ENCODE results near the gene C10orf53. TPM values are rescaled to one million over a fixed set of nuclear protein-coding genes. Genes with fewer than 3 reads are reported as not detected.

The C10orf53 gene
- polyA plus RNA-seq, 3 donors, result not detected

- Mint-ChIP-seq H3K27ac (no peak overlapping the region), H3K36me3 (no peaks in the 10 kb centered on the region), H3K4me3 (no peak overlapping the region), H3K4me1 (no peaks in the 10 kb centered on the region), H3K27me3 (ENCODE audit: low read depth in 3 of 3) (peaks cover 17 to 20% (median 18%) of the 10 kb centered on the region in 3 donors), H3K9me3 (peaks cover 0 to 5% (median 0%) of the 10 kb centered on the region in 7 donors)
- Histone ChIP-seq H3K9me3 (replicated peaks in 1 of 2; ENCODE audit: control insufficient read depth in 1 of 2, insufficient read depth in 1 of 2, low read length in 2 of 2) (no peaks in the 10 kb centered on the region), H2AFZ (ENCODE audit: insufficient read depth, low read depth, low read length, poor library complexity, severe bottlenecking) (no peak overlapping the region), H3K9ac (ENCODE audit: insufficient read depth, low read length, poor library complexity, severe bottlenecking) (no peak overlapping the region), H3K4me3 (replicated peaks in 1 of 3; ENCODE audit: low read depth in 2 of 3, low read length in 3 of 3) (no peak overlapping the region), H3K36me3 (replicated peaks in 1 of 2; ENCODE audit: control insufficient read depth in 1 of 2, insufficient read depth in 2 of 2, low read length in 2 of 2) (no peaks in the 10 kb centered on the region), H4K20me1 (ENCODE audit: insufficient read depth, low read length) (no peaks in the 10 kb centered on the region), H3K27me3 (ENCODE audit: control insufficient read depth in 2 of 2, insufficient read depth in 2 of 2, low read length in 2 of 2) (peaks cover 0 to 22% of the 10 kb centered on the region in 2 donors), H3K4me1 (ENCODE audit: control insufficient read depth in 1 of 2, insufficient read depth in 2 of 2, low read length in 2 of 2) (no peaks in the 10 kb centered on the region), H3K4me2 (replicated peaks; ENCODE audit: extremely low read depth, low read length, poor library complexity, severe bottlenecking) (no peak overlapping the region), H3K79me2 (ENCODE audit: insufficient read depth, low read length) (no peaks in the 10 kb centered on the region), H3K27ac (ENCODE audit: low read depth in 1 of 2, low read length in 2 of 2) (no peak overlapping the region)
- WGBS (ENCODE audit: insufficient coverage), result 63% methylated on average over 10 of the region's 12 CpGs
- intact Hi-C loops (cut with micrococcal nuclease), result no loop called here
- no peak for TF ChIP-seq CTCF (IDR thresholded peaks at IDR 0.05)
- DNase-seq, result no peak
Measured at GRCh38 chr10:49632406-49633317, 46.8 kb upstream of the C10orf53 start.

GRCh38 chr10:49633327-49634068, 46.0 kb upstream of the C10orf53 start:
- WGBS (ENCODE audit: insufficient coverage), result 65% methylated on average over 13 of the region's 13 CpGs

More at GRCh38 chr10:49633327-49634068, 46.0 kb upstream of the C10orf53 start:
- Histone ChIP-seq H2AFZ (ENCODE audit: insufficient read depth, low read depth, low read length, poor library complexity, severe bottlenecking) (no peak overlapping the region), H3K4me2 (replicated peaks; ENCODE audit: extremely low read depth, low read length, poor library complexity, severe bottlenecking) (no peak overlapping the region), H3K79me2 (ENCODE audit: insufficient read depth, low read length) (no peaks in the 10 kb centered on the region), H3K27me3 (ENCODE audit: control insufficient read depth in 2 of 2, insufficient read depth in 2 of 2, low read length in 2 of 2) (peaks cover 0 to 25% of the 10 kb centered on the region in 2 donors), H4K20me1 (ENCODE audit: insufficient read depth, low read length) (no peaks in the 10 kb centered on the region), H3K4me3 (replicated peaks in 1 of 3; ENCODE audit: low read depth in 2 of 3, low read length in 3 of 3) (no peak overlapping the region), H3K36me3 (replicated peaks in 1 of 2; ENCODE audit: control insufficient read depth in 1 of 2, insufficient read depth in 2 of 2, low read length in 2 of 2) (no peaks in the 10 kb centered on the region), H3K27ac (ENCODE audit: low read depth in 1 of 2, low read length in 2 of 2) (no peak overlapping the region), H3K4me1 (ENCODE audit: control insufficient read depth in 1 of 2, insufficient read depth in 2 of 2, low read length in 2 of 2) (no peaks in the 10 kb centered on the region), H3K9me3 (replicated peaks in 1 of 2; ENCODE audit: control insufficient read depth in 1 of 2, insufficient read depth in 1 of 2, low read length in 2 of 2) (no peaks in the 10 kb centered on the region), H3K9ac (ENCODE audit: insufficient read depth, low read length, poor library complexity, severe bottlenecking) (no peak overlapping the region)
- Mint-ChIP-seq H3K36me3 (no peaks in the 10 kb centered on the region), H3K27me3 (ENCODE audit: low read depth in 3 of 3) (peaks cover 19 to 27% (median 21%) of the 10 kb centered on the region in 3 donors), H3K4me3 (no peak overlapping the region), H3K27ac (no peak overlapping the region), H3K4me1 (no peaks in the 10 kb centered on the region), H3K9me3 (peaks cover 0 to under 1% (median 0%) of the 10 kb centered on the region in 7 donors)
- intact Hi-C loops (cut with micrococcal nuclease), result no loop called here
- no peak for DNase-seq
- no peak for TF ChIP-seq CTCF (IDR thresholded peaks at IDR 0.05)
